NCI-H1694 treated with DMSO at 0.1 percent for 48 hours (cell line): Measurements from ENCODE around the gene NPAS2.

Experiments
- DNase-seq: peaks from one replicate; lab custom pipeline; 2025; lab: John Stamatoyannopoulos, UW

Gene NPAS2

DNA sequence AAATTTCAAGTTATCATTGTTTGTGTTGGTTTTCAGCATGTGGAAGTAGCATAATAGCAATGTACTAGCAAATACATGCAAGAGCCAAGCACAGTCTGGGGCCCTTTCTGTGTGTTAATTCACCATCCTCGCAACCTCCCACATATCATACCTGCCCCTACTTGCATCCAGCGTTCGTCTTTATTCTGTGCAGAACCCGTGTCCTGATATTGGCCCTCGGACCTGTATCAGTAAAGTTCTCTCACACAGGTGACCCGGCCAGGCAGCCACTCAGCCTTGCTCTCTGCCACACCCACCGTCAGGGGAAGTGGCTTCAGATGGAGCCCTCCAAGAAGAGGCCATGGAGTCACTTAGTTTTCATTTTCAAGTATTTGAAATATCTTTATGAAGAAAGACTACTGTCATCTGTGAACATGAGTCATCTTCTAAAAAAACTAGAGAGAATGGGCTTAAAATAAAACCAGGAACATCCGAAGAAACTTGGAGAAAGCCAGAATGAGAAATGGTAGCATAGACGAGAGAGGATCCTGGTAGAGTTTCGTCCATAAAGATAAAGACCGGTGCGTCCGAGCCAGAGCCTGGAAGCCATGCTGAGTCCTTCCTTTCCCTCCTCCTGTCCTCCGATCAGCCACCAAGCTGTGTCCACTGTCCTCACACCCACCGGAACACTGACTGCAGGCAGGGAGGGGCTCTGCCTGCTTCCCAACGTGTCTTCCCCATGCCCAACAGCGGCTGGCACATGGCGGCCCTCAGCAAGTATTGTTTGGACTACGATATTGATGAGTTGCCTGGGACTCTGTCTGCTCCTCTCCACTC is 124.9 kb downstream of the NPAS2 start:
- no peak for DNase-seq

- DNase-seq: no peak
Measured at GRCh38 chr2:100945433-100945740, 125.4 kb downstream of the NPAS2 start.

GRCh38 chr2:100945930-100946607 is 126.1 kb downstream of the NPAS2 start:
- no peak for DNase-seq

DNA sequence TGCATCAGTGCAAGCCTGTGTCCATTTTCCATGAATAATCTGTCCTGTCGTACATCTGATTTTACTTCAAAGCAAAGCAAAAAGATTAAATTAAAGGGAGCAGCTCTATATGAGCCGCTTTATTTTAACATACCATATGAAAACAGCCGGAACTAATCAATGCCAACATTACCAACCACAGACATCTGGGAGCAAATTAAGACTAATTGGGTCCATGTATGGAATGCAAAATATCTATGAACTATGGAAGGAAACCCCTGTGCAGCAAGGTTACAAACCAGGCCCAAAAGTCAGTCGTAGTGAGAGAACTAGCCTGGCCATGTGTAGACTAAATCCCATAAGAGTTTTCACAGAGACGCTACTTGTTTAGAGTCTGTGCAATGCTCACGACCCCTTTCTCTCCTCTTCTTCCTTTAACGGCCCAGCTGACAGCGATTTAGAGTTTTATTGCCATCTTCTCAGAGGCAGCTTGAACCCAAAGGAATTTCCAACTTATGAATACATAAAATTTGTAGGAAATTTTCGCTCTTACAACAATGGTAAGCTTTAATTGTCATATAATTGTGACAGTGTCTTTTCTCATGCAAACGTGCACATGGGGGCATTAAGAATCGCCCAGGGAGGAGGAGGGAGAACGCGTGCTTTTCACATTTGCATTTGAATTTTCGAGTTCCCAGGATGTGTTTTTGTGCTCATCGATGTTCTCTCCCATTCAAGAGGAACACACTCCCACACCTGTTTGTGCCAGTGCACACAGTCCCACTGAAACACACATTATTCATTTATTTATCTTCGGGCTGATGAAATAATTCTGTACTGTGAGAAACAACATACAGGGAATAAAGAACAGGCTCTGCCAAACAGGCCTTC is 129.2 kb downstream of the NPAS2 start:
- DNase-seq: no peak

DNA sequence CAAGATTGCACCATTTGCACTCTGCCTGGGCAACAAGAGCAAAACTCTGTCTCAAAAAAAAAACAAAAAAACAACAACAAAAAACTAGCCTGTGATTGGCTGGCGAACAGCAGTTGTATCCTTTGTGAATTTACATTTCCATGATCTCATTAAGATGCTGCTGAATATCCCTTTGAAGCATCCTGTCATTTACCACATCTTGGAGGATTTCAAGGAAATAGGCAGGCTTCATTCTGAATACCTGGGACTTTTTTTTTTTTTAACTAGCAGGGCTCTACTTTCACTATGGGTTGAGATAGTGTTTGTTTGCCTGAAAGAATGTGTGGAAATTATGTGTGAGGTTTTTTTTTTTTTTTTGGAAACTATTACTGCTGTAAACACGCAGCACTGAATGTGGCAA is 132.6 kb downstream of the NPAS2 start:
- no peak for DNase-seq

GRCh38 chr2:100953406-100954043 is 133.6 kb downstream of the NPAS2 start:
- DNase-seq: no peak

GRCh38 chr2:100954044-100954420 is 134.1 kb downstream of the NPAS2 start:
- DNase-seq: no peak

GRCh38 chr2:100955226-100955625 is 135.3 kb downstream of the NPAS2 start:
- DNase-seq: no peak

DNA sequence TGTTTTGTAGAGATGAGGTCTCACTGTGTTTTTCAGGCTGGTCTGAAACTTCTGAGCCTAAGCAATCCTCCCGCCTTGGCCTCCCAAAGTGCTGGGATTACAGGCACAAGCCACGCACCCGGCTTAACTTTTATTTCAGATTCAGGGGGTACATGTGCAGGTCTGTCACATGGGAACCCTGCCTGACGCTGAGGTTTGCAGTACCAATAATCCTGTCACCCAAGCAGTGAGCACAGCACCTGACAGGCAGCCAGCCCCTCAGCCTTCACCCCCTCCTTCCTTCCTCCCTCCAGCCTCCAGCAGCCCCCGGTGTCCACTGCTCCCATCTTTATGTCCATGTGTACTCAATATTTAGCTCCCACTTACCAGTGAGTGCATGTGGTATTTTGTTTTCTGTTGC is 136.1 kb downstream of the NPAS2 start:
- DNase-seq: no peak

GRCh38 chr2:100957996-100958653 is 138.2 kb downstream of the NPAS2 start:
- no peak for DNase-seq

DNA sequence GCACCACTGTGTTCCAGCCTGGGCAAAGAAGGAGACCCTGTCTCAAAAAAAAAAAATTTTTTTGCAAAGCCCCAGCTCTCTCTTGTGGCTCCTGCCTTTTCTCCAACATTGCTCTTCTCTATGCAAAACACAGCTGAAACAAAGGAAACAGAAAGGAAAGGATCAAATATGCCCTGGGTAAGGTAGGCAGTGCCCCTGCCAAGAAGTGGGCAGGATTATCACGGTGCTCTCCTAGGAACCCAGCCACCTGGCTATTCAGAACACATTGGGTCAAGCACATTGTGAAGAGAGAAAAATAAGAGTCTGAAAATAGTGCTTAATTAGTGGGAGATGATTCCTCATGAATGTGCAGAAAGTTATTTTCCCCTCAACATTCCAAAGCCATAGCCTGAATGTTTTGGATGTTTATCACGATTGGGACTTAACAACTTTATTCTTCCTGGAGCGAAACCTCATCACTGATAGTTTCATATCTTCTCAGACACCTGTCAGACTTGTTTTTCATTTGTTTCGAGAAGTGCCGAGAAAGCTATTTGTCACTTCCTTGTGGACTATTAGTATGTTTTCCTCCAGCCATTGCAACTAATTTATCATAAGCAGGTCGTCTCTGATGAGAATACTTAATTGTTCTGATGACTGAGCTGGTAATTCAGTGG is 139.4 kb downstream of the NPAS2 start:
- no peak for DNase-seq

DNA sequence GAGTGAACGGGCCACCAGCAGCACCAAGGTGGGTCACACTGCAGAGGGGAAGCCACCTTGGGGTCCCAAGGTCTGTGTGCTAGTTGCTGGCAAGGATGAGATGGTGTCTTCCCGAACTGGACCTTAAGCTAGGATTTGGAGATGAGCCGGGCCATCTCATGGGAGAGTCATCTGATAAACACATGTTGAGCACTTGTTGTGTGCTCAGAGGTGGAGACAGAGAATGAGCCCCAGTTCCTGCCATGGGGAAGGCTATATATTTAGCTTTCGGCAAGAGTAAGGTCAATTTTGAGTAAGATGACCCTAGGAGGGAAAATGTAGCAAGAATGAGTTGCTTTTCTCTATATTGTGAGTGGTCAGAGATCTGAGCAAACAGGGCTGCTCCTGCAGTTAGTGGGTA is 140.7 kb downstream of the NPAS2 start:
- no peak for DNase-seq

DNA sequence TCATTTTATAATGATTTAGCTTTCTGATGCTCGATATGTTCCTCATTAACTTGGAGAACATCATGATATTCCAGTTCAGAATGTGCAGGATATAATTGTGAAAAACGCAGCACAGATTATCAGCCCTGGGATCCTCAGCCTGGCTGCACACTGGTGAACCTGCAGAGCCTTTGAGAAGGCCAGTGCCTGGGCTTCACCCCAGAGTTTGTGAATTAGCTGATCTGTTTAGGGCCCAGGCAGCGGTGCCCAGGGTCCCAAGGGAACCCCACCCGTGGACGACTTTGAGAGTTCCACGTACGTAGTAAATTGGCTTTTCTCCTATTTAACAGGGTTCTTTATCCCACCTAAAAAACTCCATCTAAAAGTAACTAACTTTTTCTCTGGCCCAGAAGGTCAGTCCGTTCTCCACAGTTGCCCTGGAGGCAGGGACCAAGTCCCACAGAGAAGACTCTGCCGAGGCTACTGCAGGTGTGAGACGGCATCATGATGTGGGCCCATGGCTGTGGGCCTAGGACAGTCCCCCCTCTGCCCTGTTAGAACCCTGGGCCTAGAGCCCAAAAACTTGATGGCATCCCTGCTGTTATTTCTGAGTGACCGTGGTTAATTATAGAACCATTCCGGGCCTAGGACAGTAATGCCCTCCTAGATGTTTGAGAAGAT is 142.6 kb downstream of the NPAS2 start:
- no peak for DNase-seq

DNA sequence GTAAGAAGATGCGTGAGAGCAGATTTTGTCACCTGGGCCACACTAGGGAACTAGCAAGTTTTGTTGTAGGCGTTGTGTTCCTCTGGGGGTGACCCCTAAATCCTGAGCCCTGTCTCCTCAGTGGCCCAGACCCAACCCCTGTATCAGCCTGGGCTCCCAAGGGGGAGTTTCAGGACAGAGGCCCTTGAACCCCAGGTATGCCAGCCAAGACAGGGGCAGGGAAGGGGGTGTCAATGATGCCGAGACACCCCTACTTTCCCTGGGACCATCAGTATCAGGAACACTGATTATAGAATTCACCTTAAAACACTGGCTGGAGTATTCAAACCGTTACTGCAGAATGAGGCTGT is 143.1 kb downstream of the NPAS2 start:
- no peak for DNase-seq

DNA sequence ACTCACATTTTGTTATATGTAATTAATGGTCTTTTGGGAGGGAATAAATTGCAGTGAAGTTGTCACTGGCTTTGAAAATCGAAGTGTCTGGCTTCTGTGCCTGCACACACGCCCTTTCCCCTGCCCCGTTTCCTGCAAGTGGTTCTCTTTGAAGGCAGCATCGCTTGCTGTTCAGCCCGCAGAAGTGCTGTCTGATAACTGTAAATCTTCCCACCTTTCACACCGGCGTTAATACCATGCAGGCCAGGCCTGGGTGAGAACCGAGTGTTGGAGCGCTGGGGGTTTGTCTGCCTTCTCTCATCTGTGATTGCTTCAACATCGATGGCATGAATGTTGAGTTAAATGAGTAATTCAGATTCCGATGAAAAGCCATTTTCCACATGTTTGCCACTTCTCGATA is 144.3 kb downstream of the NPAS2 start:
- DNase-seq: no peak

DNA sequence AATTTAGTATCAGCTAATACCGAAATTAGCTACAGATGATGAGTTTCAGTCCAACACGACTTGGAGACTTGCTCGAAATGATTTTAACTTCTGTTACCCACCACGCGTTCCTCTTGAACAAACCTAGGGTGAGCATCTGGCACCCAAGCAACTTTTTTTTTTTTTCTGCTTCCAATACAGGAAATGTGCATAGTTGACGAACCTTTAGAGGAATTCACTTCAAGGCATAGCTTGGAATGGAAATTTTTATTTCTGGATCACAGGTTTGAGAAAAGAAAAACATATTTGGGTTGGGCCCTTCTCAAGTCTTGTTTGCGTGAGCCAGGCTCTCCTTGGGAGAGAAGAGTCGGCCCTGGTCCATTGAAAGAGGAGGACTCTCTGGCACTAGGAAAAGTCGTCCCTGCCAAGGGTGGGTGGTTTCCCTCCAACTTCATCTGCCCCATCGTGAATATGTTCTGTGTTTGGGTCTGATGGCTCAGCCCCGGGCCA is 144.8 kb downstream of the NPAS2 start:
- DNase-seq: no peak

DNA sequence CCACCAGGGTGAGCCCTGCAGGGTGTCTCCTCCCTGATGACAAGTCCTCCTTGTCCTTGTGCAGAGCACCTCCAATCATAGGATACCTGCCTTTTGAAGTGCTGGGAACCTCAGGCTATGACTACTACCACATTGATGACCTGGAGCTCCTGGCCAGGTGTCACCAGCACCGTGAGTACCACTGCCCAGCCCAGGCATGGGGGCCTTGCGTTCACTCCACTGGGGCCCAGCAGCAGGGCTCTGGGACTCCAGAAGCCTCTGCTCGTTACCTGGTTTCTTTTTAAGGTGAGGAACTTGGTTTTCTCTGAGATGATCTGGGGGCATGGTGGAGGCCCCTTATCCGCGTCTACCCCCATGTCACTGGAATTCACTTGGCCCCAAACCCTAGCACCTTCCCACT is 145.7 kb downstream of the NPAS2 start:
- no peak for DNase-seq

DNA sequence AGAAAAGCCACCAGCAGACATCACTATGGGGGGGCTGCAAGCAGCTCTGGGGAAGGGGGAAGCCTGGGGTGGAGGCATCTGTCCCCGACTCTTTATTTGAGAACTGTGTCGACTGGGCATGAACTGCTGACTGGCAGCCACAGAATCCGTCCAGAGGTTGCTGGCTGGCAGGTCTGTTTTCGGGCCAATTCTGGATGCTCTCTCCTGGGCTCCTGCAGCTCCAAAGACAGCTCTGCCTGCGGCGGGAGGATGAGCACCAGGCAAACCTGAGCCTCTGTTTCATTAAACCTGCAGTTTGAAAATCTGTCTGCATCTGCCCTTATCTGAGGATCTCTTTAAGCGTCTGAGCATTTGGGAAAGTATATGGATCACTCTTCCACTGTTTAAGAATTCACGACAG is 147.8 kb downstream of the NPAS2 start:
- DNase-seq: no peak

- DNase-seq: no peak
Measured at GRCh38 chr2:100968146-100969145, 148.5 kb downstream of the NPAS2 start.

DNA sequence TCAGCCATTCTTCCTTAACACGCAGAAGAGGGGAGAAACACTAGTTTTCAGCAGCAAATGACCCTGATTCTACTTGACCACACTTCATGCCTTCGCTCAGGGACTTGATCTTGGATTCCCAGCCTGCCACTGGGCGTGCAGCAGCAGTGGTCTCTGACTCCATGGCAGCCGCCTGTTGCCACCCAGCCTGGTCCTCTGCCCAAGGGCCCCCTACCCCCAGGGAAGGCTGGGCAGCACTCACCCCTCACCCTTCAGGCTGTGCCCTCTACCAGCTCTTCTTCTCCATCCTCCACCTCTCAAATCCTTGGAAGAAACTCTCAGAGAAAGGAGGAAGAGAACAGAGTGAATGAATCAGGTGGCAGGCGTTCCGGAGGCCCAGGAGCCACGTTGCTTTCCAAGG is 150.1 kb downstream of the NPAS2 start:
- no peak for DNase-seq
